Keratinocyte (primary cell): ENCODE measurements around the gene B3GALNT1. TPM values are rescaled to one million over a fixed set of nuclear protein-coding genes. Genes with fewer than 3 reads are reported as not detected.
A peak's percentile ranks its signal among the peaks of the same experiment; 100 is the strongest.

ENCODE experiments used
- DNase-seq: peaks from one replicate; pipeline ENCODE4 v3.0.0-alpha.2; 2011; ENCODE audit warnings: low read depth, missing footprints, low spot score
- FAIRE-seq: peaks from 2 replicates; lab custom pipeline; 2011; peaks lifted over from hg19 to GRCh38; lab: Jason Lieb, UNC
- H2AFZ ChIP-seq: 2 replicates; pipeline ENCODE4 v1.6.0; 2012; ENCODE audit warnings: low read length, control low read depth, inconsistent platforms; ENCODE audit not compliant: control insufficient read depth
- H3K27ac ChIP-seq: 2 replicates; pipeline ENCODE4 v1.5.1; 2011; ENCODE audit warnings: low read length; ENCODE audit not compliant: control insufficient read depth, insufficient read depth
- H3K27me3 ChIP-seq: 3 replicates; pipeline ENCODE4 v1.6.0; 2011; ENCODE audit warnings: low read length; ENCODE audit not compliant: control insufficient read depth, insufficient read depth; ENCODE audit errors: extremely low read depth
- H3K36me3 ChIP-seq, 2 experiments: 2 replicates in 1 of 2; 3 replicates in 1 of 2; pipeline ENCODE4 v1.5.1; 2011; ENCODE audit warnings: low read length in 2 of 2, mild to moderate bottlenecking in 1 of 2; ENCODE audit not compliant: control insufficient read depth in 2 of 2, insufficient read depth in 2 of 2; ENCODE audit errors: extremely low read depth in 1 of 2
- H3K4me1 ChIP-seq: 3 replicates; pipeline ENCODE4 v1.5.1; 2011; ENCODE audit warnings: low read length; ENCODE audit not compliant: control insufficient read depth, insufficient read depth; ENCODE audit errors: extremely low read depth
- H3K4me2 ChIP-seq: 3 replicates; pipeline ENCODE4 v1.6.0; 2011; ENCODE audit warnings: low read depth, low read length; ENCODE audit not compliant: control insufficient read depth, insufficient read depth; ENCODE audit errors: extremely low read depth
- H3K4me3 ChIP-seq, 3 experiments: fragments of 200-600 bp in 1 of 3; sonication (generic) in 1 of 3; 2 replicates in 2 of 3; 3 replicates in 1 of 3; pipeline ENCODE4 v1.5.1; 2011 to 2016; ENCODE audit warnings: low read length in 3 of 3, mild to moderate bottlenecking in 3 of 3, control low read depth in 2 of 3, inconsistent platforms in 1 of 3, low read depth in 1 of 3, mixed read lengths in 1 of 3, mixed run types in 1 of 3, moderate library complexity in 1 of 3; ENCODE audit not compliant: control insufficient read depth in 2 of 3, insufficient read depth in 2 of 3; ENCODE audit errors: extremely low read depth in 1 of 3
- H3K79me2 ChIP-seq: 2 replicates; pipeline ENCODE4 v1.6.0; 2012; ENCODE audit warnings: low read length; ENCODE audit not compliant: control insufficient read depth, insufficient read depth
- H3K9ac ChIP-seq: 3 replicates; pipeline ENCODE4 v1.6.0; 2011; ENCODE audit warnings: low read length; ENCODE audit not compliant: control insufficient read depth, insufficient read depth; ENCODE audit errors: extremely low read depth
- H3K9me1 ChIP-seq: 3 replicates; pipeline ENCODE4 v1.6.0; 2011; ENCODE audit warnings: low read length; ENCODE audit not compliant: control insufficient read depth, insufficient read depth; ENCODE audit errors: extremely low read depth
- H3K9me3 ChIP-seq: 2 replicates; pipeline ENCODE4 v1.5.1; 2012; ENCODE audit warnings: low read depth, low read length; ENCODE audit not compliant: control insufficient read depth
- H4K20me1 ChIP-seq: 3 replicates; pipeline ENCODE4 v1.6.0; 2011; ENCODE audit warnings: low read length; ENCODE audit not compliant: control insufficient read depth, insufficient read depth; ENCODE audit errors: extremely low read depth
- CTCF ChIP-seq, 3 experiments: IDR thresholded peaks in 1 of 3; conservative IDR thresholded peaks in 1 of 3; optimal IDR thresholded peaks in 1 of 3; 2 replicates in 2 of 3; 3 replicates in 1 of 3; pipeline versions ENCODE3 to v1.5.1; 2011; ENCODE audit warnings: low read length in 3 of 3, mild to moderate bottlenecking in 3 of 3, moderate library complexity in 2 of 3, control low read depth in 1 of 3, inconsistent platforms in 1 of 3; ENCODE audit not compliant: insufficient read depth in 2 of 3; ENCODE audit errors: extremely low read depth in 1 of 3
- EZH2 ChIP-seq: IDR thresholded peaks from one replicate; pipeline ENCODE4 v1.6.1; 2012; ENCODE audit warnings: inconsistent platforms, mild to moderate bottlenecking, low read length, moderate library complexity
- dilution Hi-C: fragments of 300-500 bp; cut with MboI; formaldehyde crosslinking; loops from one replicate; pipeline ENCODE4 v1.7.0; 2020; ENCODE audit warnings: low sequenced_read_pairs; ENCODE audit not compliant: extremely low pct_ligation_motif_present
- polyA plus RNA-seq, 5 experiments: library from polyadenylated mRNA; depleted of rRNA in 3 of 5; stranded (reverse) in 3 of 5; stranded (forward) in 1 of 5; unstranded in 1 of 5; fragments of >200 nt; gene quantifications; 1 replicate in 1 of 5; 2 replicates in 3 of 5; 3 replicates in 1 of 5; pipeline versions ENCODE4 v1.2.1 to v1.2.3, GENCODE V29; 2011 to 2012; ENCODE audit warnings: missing spikeins in 2 of 5, low read depth in 1 of 5, low replicate concordance in 1 of 5

The B3GALNT1 gene
- polyA plus RNA-seq, 1 donor (not counting 4 experiments of a cell fraction or from before 2014, with no cell fraction given) = 3.6 TPM

- dilution Hi-C loops = no loop called here
- H4K20me1 ChIP-seq = no peaks in the 10 kb centered on the region
- H3K4me2 ChIP-seq = peak overlapping the region; percentile 54
Observed at GRCh38 chr3:161070252-161070930, 34.8 kb downstream of the B3GALNT1 start.

GRCh38 chr3:161069511-161070251 lies 35.5 kb downstream of the B3GALNT1 start:
- Histone ChIP-seq H3K9me1 (no peaks in the 10 kb centered on the region), H3K9ac (no peak overlapping the region), H3K79me2 (no peaks in the 10 kb centered on the region), H3K9me3 (no peaks in the 10 kb centered on the region), H3K27me3 (no peaks in the 10 kb centered on the region), H4K20me1 (no peaks in the 10 kb centered on the region), H3K4me2 (peak overlapping the region; percentile 54), H3K27ac (peak overlapping the region; percentile 1), H2AFZ (peak overlapping the region; percentile 32), H3K4me1 (peaks cover 15% of the 10 kb centered on the region), H3K4me3 (no peak overlapping the region), H3K36me3 (no peaks in the 10 kb centered on the region)
- peak; percentile 95 for FAIRE-seq
- dilution Hi-C loops = no loop called here
- TF ChIP-seq EZH2 = no peak
- TF ChIP-seq CTCF (optimal IDR thresholded peaks at IDR 0.05 in 1 of 3, IDR thresholded peaks at IDR 0.05 in 1 of 3, conservative IDR thresholded peaks at IDR 0.05 in 1 of 3; ENCODE audit: extremely low read depth in 1 of 3, insufficient read depth in 2 of 3, low read length in 3 of 3) = no peak
- DNase-seq = peak; percentile 7

More at GRCh38 chr3:161070252-161070930, 34.8 kb downstream of the B3GALNT1 start:
- no peaks in the 10 kb centered on the region for H3K9me3 ChIP-seq
- peak overlapping the region; percentile 1 for H3K27ac ChIP-seq
- no peak for TF ChIP-seq EZH2
- no peak for TF ChIP-seq CTCF (optimal IDR thresholded peaks at IDR 0.05 in 1 of 3, IDR thresholded peaks at IDR 0.05 in 1 of 3, conservative IDR thresholded peaks at IDR 0.05 in 1 of 3; ENCODE audit: extremely low read depth in 1 of 3, insufficient read depth in 2 of 3, low read length in 3 of 3)
- H3K36me3 ChIP-seq = no peaks in the 10 kb centered on the region
- H2AFZ ChIP-seq = peak overlapping the region; percentile 32
- H3K79me2 ChIP-seq = no peaks in the 10 kb centered on the region
- peaks cover 15% of the 10 kb centered on the region for H3K4me1 ChIP-seq
- no peak overlapping the region for H3K4me3 ChIP-seq
- H3K27me3 ChIP-seq = no peaks in the 10 kb centered on the region
- FAIRE-seq = no peak
- no peak overlapping the region for H3K9ac ChIP-seq
- H3K9me1 ChIP-seq = no peaks in the 10 kb centered on the region
- no peak for DNase-seq
